Measurements from ENCODE around the gene SAMD14.
A peak's percentile ranks its signal among the peaks of the same experiment; 100 is the strongest.

The SAMD14 gene

GRCh38 chr17:50135316-50136095 lies 5.5 kb upstream of the SAMD14 start:
- peaks cover 26% of the 10 kb centered on the region for H3K4me1 Mint-ChIP-seq
- peaks cover 4% of the 10 kb centered on the region for H3K27me3 Mint-ChIP-seq
- H3K36me3 Mint-ChIP-seq (ENCODE audit: low read depth) = peaks cover 51% of the 10 kb centered on the region
- ATAC-seq (no peak), DNase-seq (no peak)
- no peaks in the 10 kb centered on the region for H3K9me3 Mint-ChIP-seq
- no peak overlapping the region for H3K4me3 Mint-ChIP-seq
- no peak overlapping the region for H3K27ac Mint-ChIP-seq

- ATAC-seq = no peak
- DNase-seq = no peak
- H3K27me3 Mint-ChIP-seq = peaks cover 6% of the 10 kb centered on the region
- H3K4me3 Mint-ChIP-seq = no peak overlapping the region
- H3K36me3 Mint-ChIP-seq (ENCODE audit: low read depth) = peaks cover 42% of the 10 kb centered on the region
- peaks cover 19% of the 10 kb centered on the region for H3K4me1 Mint-ChIP-seq
- H3K9me3 Mint-ChIP-seq = no peaks in the 10 kb centered on the region
- no peak overlapping the region for H3K27ac Mint-ChIP-seq
These were observed 4.5 kb upstream of the SAMD14 start for GRCh38 chr17:50134206-50135110.

DNA sequence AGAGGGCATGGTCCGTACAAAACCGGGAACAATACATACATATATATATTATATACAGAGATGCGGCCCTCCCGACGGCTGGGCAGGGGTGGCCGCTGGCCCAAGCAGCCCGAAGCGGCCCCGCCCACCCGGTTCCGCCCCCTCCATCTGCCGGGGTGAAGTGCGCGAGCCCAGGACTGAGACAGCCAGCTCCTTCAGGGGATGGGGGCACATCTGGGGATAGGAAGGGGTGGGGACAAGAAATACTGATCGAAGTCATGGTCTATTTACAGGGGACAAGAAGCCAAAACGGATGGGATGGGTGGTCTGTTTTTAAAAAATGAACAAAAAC lies 3.8 kb upstream of the SAMD14 start:
- Mint-ChIP-seq H3K4me3 (no peak overlapping the region), H3K9me3 (no peaks in the 10 kb centered on the region), H3K4me1 (peaks cover 20% of the 10 kb centered on the region), H3K27ac (no peak overlapping the region), H3K27me3 (peaks cover 9% of the 10 kb centered on the region), H3K36me3 (ENCODE audit: low read depth) (peaks cover 39% of the 10 kb centered on the region)
- ATAC-seq (no peak), DNase-seq (no peak)

DNA sequence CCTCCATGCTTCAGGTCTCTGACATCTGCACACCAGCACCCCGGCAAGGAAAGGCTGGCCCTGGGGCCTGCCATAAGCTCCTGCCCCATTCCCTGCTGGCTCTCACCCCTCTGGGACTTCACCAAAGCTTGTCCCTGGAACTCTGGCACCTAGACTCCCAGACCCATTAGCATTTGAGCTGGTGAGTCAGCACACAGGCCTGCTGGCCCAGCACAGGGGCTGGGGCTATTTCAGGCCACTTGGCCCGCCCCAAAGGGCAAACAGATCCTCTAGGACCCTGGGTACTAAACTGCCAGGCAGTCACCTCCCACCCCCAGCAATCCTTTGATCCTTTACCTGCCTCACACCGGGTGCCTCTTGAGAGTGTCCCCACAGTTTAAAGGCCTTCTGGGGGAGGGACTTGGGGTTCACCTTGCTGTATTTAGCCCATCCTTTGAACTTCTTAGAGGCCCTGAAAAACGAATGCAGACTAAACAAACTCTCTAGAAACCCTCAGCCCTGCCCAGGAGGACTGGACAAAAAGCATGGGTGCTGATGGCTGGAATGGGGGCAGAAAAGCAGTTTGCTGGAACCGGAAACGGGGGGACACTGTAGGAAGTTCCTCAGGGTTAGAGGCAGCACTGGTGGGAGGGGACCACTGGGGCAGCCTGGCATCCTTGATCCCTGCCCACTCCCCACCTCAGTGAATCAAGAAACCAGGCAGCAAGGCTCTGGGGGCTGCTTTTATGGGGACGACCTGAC lies 3.2 kb upstream of the SAMD14 start:
- peaks cover 33% of the 10 kb centered on the region for H3K36me3 Mint-ChIP-seq (ENCODE audit: low read depth)
- H3K27me3 Mint-ChIP-seq = peaks cover 14% of the 10 kb centered on the region
- no peak overlapping the region for H3K4me3 Mint-ChIP-seq
- no peak for ATAC-seq
- no peaks in the 10 kb centered on the region for H3K9me3 Mint-ChIP-seq
- no peak overlapping the region for H3K27ac Mint-ChIP-seq
- peaks cover 23% of the 10 kb centered on the region for H3K4me1 Mint-ChIP-seq
- no peak for DNase-seq

- peak overlapping the region; percentile 56 for H3K27ac Mint-ChIP-seq
- no peaks in the 10 kb centered on the region for H3K9me3 Mint-ChIP-seq
- H3K27me3 Mint-ChIP-seq = peaks cover 22% of the 10 kb centered on the region
- ATAC-seq = no peak
- H3K4me3 Mint-ChIP-seq = no peak overlapping the region
- no peak for DNase-seq
- H3K36me3 Mint-ChIP-seq (ENCODE audit: low read depth) = peaks cover 24% of the 10 kb centered on the region
- H3K4me1 Mint-ChIP-seq = peaks cover 23% of the 10 kb centered on the region
These were observed 2.3 kb upstream of the SAMD14 start for GRCh38 chr17:50132104-50132794.

DNA sequence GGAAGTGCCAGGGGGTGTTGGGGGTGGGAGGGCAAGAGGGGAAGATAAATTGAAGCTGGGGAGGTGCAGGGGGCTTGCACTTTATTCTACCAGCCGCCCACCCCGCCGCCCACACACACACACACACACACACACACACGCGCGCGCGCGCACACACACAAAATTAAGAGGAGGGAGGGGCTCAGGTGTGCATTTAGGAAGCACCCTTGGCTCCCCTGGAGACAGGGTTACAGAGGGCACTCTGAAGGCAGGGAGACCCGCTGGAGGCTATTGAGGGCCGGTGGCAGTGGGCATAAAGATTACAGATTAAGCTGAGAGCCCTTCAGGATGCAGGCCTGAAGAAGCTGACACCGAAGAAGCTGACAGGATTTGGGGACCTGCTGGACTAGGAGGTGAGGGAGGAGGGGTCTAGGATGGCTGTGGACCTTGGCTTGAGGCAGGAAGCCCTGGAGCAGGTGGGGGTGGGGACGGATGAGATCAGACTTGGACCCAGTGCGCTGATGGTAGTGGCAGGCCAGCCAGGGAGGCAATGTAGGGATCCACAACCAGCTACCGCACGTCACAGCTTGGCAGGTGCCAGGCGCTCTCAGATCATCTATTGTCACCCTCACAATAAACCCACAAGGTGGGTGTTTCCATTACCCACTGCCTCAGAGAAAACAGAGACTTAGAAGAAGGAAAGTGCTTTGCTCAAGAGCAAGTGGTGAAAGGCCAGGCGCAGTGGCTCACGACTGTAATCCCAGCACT lies 772 bp upstream of the SAMD14 start:
- Mint-ChIP-seq H3K4me1 (peaks cover 21% of the 10 kb centered on the region), H3K4me3 (peak overlapping the region; percentile 52), H3K36me3 (ENCODE audit: low read depth) (peaks cover 11% of the 10 kb centered on the region), H3K27ac (peak overlapping the region; percentile 40), H3K9me3 (no peaks in the 10 kb centered on the region), H3K27me3 (peaks cover 22% of the 10 kb centered on the region)
- DNase-seq (peak; percentile 28), ATAC-seq (peak; percentile 45)

DNA sequence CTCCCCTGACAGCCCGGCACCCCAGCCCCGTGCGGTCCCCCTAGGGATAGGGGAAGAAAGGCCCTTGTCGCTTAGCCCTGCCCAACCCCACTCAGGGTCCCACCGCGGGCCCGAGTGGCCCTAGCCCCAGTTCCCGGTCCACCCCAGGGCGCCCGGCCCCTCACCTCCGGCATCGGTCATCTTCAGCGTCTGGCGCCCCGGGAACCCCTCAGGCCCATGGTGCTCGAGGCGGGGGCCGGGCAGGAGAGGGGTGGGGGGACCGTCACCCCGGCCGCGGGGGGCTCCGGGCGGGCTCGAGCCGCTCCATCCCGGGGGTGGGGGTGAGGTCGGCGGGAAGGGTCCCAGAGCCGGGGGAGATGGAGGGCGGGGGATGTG lies 620 bp downstream of the SAMD14 start:
- Mint-ChIP-seq H3K36me3 (ENCODE audit: low read depth) (peaks cover 9% of the 10 kb centered on the region), H3K4me3 (no peak overlapping the region), H3K9me3 (no peaks in the 10 kb centered on the region), H3K27me3 (peaks cover 22% of the 10 kb centered on the region), H3K4me1 (peaks cover 21% of the 10 kb centered on the region), H3K27ac (no peak overlapping the region)
- ATAC-seq = no peak
- no peak for DNase-seq

DNA sequence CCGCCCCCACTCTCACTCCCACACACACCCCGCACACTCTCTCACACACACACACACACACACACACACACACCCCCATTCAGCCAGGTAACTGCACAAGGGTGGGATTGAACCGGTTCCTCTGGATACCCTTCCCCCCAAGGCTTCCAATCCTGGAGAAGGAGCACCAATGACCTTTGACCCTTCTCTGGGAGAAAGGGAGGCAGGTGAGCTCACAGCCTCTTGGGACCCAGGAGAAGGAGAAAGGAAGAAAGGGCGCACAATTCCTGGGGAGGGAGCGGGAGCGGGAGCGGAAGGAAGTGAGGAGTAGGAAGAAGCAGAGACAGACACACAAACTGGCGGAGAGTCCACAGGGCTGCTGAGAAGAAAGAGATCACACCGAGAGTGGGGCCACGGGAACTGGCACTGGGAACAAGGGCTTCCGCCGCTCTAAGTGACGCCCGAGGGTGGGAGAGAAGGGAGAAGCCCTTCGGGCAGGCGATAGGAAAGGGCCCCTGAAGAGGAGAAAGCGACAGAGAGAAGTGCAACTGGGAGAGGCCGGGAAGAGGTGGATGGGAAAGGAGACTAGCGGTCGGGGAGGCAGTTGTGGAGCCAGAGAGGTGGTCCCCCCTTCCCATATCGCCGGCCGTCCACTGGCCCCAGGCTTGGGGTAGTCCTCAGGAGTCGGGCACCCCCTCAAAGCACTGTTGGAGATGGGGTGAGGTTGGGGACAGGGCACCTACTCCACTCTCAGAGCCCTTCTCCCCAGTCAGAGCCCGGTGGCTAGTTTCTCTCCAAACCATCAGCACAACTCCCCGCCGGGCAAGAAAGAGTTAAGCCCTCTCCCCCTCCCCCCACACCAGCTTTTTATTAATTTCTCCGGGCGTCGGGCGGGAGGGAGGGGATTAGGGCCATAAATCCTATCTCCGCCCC lies 1.3 kb downstream of the SAMD14 start:
- Mint-ChIP-seq H3K4me1 (peaks cover 19% of the 10 kb centered on the region), H3K27me3 (peaks cover 22% of the 10 kb centered on the region), H3K27ac (peak overlapping the region; percentile 64), H3K9me3 (no peaks in the 10 kb centered on the region), H3K4me3 (peak overlapping the region; percentile 65), H3K36me3 (ENCODE audit: low read depth) (peaks cover 6% of the 10 kb centered on the region)
- ATAC-seq (no peak), DNase-seq (no peak)

DNA sequence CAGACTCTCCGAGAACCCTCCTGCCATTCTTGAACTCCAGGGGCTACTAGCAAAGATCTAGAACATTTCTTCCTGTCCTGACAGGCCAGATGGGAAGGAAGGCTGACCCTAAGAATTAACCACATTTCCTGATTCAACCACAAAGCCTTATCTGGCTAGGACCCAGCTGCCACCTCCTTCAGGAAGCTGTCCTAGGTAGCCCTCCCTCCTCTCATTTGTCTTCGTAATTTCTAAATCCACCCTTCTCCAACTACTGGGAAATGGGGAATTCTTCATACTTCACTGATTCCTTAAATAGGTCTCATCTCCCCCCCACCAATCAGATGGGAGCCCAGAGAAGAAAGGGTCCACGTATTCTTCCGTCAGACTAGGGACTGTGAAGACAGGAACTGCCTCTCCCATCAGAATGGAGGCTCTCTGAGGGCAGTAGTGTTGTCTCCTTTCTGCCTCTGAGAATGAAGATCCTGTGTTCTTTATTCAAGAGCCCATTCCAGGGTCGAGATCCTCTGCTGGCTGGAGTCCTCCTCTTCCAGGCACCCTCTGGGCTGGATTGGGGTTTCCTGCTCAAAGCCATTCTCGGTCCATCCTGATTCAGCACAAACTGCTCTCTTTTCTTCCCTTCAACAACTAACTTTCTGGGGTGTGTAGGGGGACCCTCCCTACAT lies 2.1 kb downstream of the SAMD14 start:
- H3K27me3 Mint-ChIP-seq = peaks cover 22% of the 10 kb centered on the region
- H3K4me1 Mint-ChIP-seq = peaks cover 19% of the 10 kb centered on the region
- peaks cover 6% of the 10 kb centered on the region for H3K36me3 Mint-ChIP-seq (ENCODE audit: low read depth)
- no peak overlapping the region for H3K27ac Mint-ChIP-seq
- H3K4me3 Mint-ChIP-seq = no peak overlapping the region
- H3K9me3 Mint-ChIP-seq = no peaks in the 10 kb centered on the region
- DNase-seq (no peak), ATAC-seq (no peak)

DNA sequence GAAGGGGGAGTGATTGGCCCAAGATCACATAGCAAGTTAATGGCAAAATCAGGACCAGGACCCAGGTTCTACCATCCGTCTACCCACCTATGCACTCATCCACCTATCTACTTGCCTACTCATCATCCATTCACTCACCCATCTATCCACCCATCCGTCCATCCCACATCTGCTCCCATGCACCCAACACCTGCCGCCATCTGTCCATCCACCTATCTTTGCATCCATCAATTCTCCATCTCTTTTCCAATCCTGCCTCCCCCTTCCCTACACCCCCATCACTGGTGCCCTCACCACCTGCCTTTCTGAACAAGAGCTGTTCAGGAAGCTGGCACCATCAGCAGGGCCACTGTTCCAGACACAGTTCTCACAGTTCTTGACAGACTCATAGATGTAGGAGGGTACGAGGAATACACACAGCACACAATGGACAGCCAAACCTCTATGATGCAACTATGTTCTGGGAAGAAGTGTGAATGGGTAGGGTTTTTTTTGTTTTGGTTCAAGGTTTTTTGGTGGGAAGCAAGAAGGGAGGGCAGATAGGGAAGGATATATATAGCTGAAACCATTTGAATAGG lies 4.5 kb downstream of the SAMD14 start:
- H3K27ac Mint-ChIP-seq = no peak overlapping the region
- peaks cover 6% of the 10 kb centered on the region for H3K4me1 Mint-ChIP-seq
- no peaks in the 10 kb centered on the region for H3K36me3 Mint-ChIP-seq (ENCODE audit: low read depth)
- no peak overlapping the region for H3K4me3 Mint-ChIP-seq
- H3K9me3 Mint-ChIP-seq = no peaks in the 10 kb centered on the region
- DNase-seq (no peak), ATAC-seq (no peak)
- H3K27me3 Mint-ChIP-seq = peaks cover 22% of the 10 kb centered on the region

DNA sequence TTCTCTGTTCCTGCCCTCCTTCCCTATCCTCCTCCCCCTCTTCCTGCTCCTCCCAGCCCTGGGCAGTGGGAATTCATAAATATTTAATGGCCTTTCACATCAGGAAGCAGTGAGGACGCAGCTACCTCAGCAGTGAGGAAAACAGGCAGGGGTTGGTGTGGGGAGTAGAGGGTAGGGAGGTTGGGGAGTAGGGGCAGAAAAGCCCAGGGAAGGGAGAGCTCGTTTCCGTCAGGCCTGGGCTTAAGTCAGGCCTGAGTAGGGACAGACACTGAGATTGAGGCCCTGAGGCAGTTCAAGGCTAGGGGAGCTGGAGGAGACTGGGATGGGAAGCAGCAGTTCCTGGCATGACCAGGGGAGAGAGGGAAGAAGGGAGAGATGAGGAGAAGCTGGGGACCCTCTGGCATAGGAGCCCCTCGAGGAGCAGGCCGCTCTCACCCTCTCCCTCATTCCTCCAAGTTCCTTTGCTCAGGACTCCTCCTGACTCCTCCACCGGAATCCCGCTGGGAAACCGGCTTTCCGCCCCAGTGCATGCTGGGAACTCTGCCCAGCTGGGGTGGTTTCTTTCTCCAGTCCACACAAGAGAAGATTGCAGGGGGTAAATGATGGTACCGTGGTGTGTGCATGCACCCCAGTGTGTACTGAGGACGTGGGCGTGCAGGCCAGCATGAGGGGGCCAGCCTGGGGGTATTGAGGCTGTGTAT lies 6.2 kb downstream of the SAMD14 start:
- no peaks in the 10 kb centered on the region for H3K36me3 Mint-ChIP-seq (ENCODE audit: low read depth)
- no peak for DNase-seq
- peaks cover 4% of the 10 kb centered on the region for H3K4me1 Mint-ChIP-seq
- H3K4me3 Mint-ChIP-seq = no peak overlapping the region
- no peak for ATAC-seq
- peaks cover 29% of the 10 kb centered on the region for H3K27me3 Mint-ChIP-seq
- H3K27ac Mint-ChIP-seq = no peak overlapping the region
- no peaks in the 10 kb centered on the region for H3K9me3 Mint-ChIP-seq

- no peaks in the 10 kb centered on the region for H3K9me3 Mint-ChIP-seq
- no peak overlapping the region for H3K27ac Mint-ChIP-seq
- no peak for ATAC-seq
- no peak for DNase-seq
- H3K36me3 Mint-ChIP-seq (ENCODE audit: low read depth) = no peaks in the 10 kb centered on the region
- no peak overlapping the region for H3K4me3 Mint-ChIP-seq
- H3K27me3 Mint-ChIP-seq = peaks cover 25% of the 10 kb centered on the region
- no peaks in the 10 kb centered on the region for H3K4me1 Mint-ChIP-seq
These were observed 7.0 kb downstream of the SAMD14 start for GRCh38 chr17:50122945-50123344.

Data from activated naive CD8-positive, alpha-beta T cell treated with anti-CD3 and anti-CD28 coated beads, Interleukin-2, amount 50 U/mL, for 24 hours (primary cell).